Measurements from ENCODE around the gene BCL7C.

BCL7C gene

GRCh38 chr16:30841332-30841731, 52.5 kb downstream of the BCL7C start:
- TF ChIP-seq GATA2 (IDR thresholded peaks at IDR 0.05; ENCODE audit: low read depth, low read length): no peak
- no peak for TF ChIP-seq GATA3 (IDR thresholded peaks at IDR 0.05; ENCODE audit: low read depth, low read length)

GRCh38 chr16:30840611-30841010, 53.3 kb downstream of the BCL7C start:
- no peak for TF ChIP-seq GATA3 (IDR thresholded peaks at IDR 0.05; ENCODE audit: low read depth, low read length)
- TF ChIP-seq GATA2 (IDR thresholded peaks at IDR 0.05; ENCODE audit: low read depth, low read length): no peak

GRCh38 chr16:30839523-30840227, 54.2 kb downstream of the BCL7C start:
- TF ChIP-seq GATA3 (IDR thresholded peaks at IDR 0.05; ENCODE audit: low read depth, low read length): no peak
- no peak for TF ChIP-seq GATA2 (IDR thresholded peaks at IDR 0.05; ENCODE audit: low read depth, low read length)

GRCh38 chr16:30838876-30839471, 54.9 kb downstream of the BCL7C start:
- TF ChIP-seq GATA2 (IDR thresholded peaks at IDR 0.05; ENCODE audit: low read depth, low read length) (no peak), GATA3 (IDR thresholded peaks at IDR 0.05; ENCODE audit: low read depth, low read length) (no peak)

GRCh38 chr16:30837904-30838303, 56.0 kb downstream of the BCL7C start:
- TF ChIP-seq GATA3 (IDR thresholded peaks at IDR 0.05; ENCODE audit: low read depth, low read length) (no peak), GATA2 (IDR thresholded peaks at IDR 0.05; ENCODE audit: low read depth, low read length) (no peak)
